NCI-H2196 (cell line): ENCODE measurements around the gene THSD7A.

Source experiments
- DNase-seq: peaks from one replicate; lab custom pipeline; 2025; ENCODE audit not compliant: unreplicated experiment; lab: John Stamatoyannopoulos, UW

The THSD7A gene

GRCh38 chr7:11343818-11344413, 488.1 kb downstream of the THSD7A start:
- DNase-seq = peak; percentile 64

- no peak for DNase-seq
Measured at GRCh38 chr7:11343136-11343535, 488.9 kb downstream of the THSD7A start.

- peak; percentile 48 for DNase-seq
Measured at GRCh38 chr7:11341285-11341944, 490.6 kb downstream of the THSD7A start.

GRCh38 chr7:11336432-11336831, 495.6 kb downstream of the THSD7A start:
- DNase-seq = no peak

- no peak for DNase-seq
Measured at GRCh38 chr7:11335947-11336346, 496.1 kb downstream of the THSD7A start.

GRCh38 chr7:11332865-11333228, 499.2 kb downstream of the THSD7A start:
- no peak for DNase-seq

GRCh38 chr7:11332186-11332864, 499.7 kb downstream of the THSD7A start:
- DNase-seq = no peak

- DNase-seq = no peak
Measured at GRCh38 chr7:11331128-11332102, 500.6 kb downstream of the THSD7A start.

GRCh38 chr7:11330717-11331116, 501.3 kb downstream of the THSD7A start:
- no peak for DNase-seq

GRCh38 chr7:11330208-11330607, 501.8 kb downstream of the THSD7A start:
- DNase-seq = no peak

- no peak for DNase-seq
Measured at GRCh38 chr7:11329626-11330025, 502.4 kb downstream of the THSD7A start.

- no peak for DNase-seq
Measured at GRCh38 chr7:11328309-11328708, 503.7 kb downstream of the THSD7A start.

- no peak for DNase-seq
Measured at GRCh38 chr7:11327633-11328032, 504.4 kb downstream of the THSD7A start.
